ENCODE measurements around the gene GDF7. TPM values are rescaled to one million over a fixed set of nuclear protein-coding genes. Genes with fewer than 3 reads are reported as not detected.
A peak's percentile ranks its signal among the peaks of the same experiment; 100 is the strongest.

Gene GDF7
- total RNA-seq, 1 donor from 2014 or later, result under 0.01 TPM

GRCh38 chr2:20630967-20631366 lies 36.0 kb upstream of the GDF7 start:
- DNase-seq (ENCODE audit: low read depth) (no peak), FAIRE-seq (peak; percentile 18)
- Histone ChIP-seq H3K4me3 (ENCODE audit: low read depth, low read length) (no peak overlapping the region), H3K36me3 (ENCODE audit: control insufficient read depth, insufficient read depth, low read length) (peaks cover 4% of the 10 kb centered on the region), H3K27me3 (ENCODE audit: control insufficient read depth, insufficient read depth, low read length) (no peaks in the 10 kb centered on the region)
- no peak for TF ChIP-seq CTCF (IDR thresholded peaks at IDR 0.05; ENCODE audit: insufficient read depth, low read length, severe bottlenecking)

GRCh38 chr2:20631617-20632307 lies 35.2 kb upstream of the GDF7 start:
- DNase-seq (ENCODE audit: low read depth) (no peak), FAIRE-seq (peak; percentile 7)
- Histone ChIP-seq H3K4me3 (ENCODE audit: low read depth, low read length) (no peak overlapping the region), H3K27me3 (ENCODE audit: control insufficient read depth, insufficient read depth, low read length) (no peaks in the 10 kb centered on the region), H3K36me3 (ENCODE audit: control insufficient read depth, insufficient read depth, low read length) (peaks cover 4% of the 10 kb centered on the region)
- no peak for TF ChIP-seq CTCF (IDR thresholded peaks at IDR 0.05; ENCODE audit: insufficient read depth, low read length, severe bottlenecking)

GRCh38 chr2:20632446-20632990 lies 34.4 kb upstream of the GDF7 start:
- Histone ChIP-seq H3K4me3 (ENCODE audit: low read depth, low read length) (no peak overlapping the region), H3K36me3 (ENCODE audit: control insufficient read depth, insufficient read depth, low read length) (peaks cover 4% of the 10 kb centered on the region), H3K27me3 (ENCODE audit: control insufficient read depth, insufficient read depth, low read length) (no peaks in the 10 kb centered on the region)
- no peak for FAIRE-seq
- peak; percentile 70 for DNase-seq (ENCODE audit: low read depth)
- no peak for TF ChIP-seq CTCF (IDR thresholded peaks at IDR 0.05; ENCODE audit: insufficient read depth, low read length, severe bottlenecking)

- no peak overlapping the region for H3K4me3 ChIP-seq (ENCODE audit: low read depth, low read length)
- DNase-seq (ENCODE audit: low read depth) (no peak), FAIRE-seq (no peak)
- H3K27me3 ChIP-seq (ENCODE audit: control insufficient read depth, insufficient read depth, low read length), result no peaks in the 10 kb centered on the region
- H3K36me3 ChIP-seq (ENCODE audit: control insufficient read depth, insufficient read depth, low read length), result peaks cover 4% of the 10 kb centered on the region
- no peak for TF ChIP-seq CTCF (IDR thresholded peaks at IDR 0.05; ENCODE audit: insufficient read depth, low read length, severe bottlenecking)
These were observed 33.9 kb upstream of the GDF7 start for GRCh38 chr2:20633001-20633400.

- DNase-seq (ENCODE audit: low read depth), result peak; percentile 35
These were observed 33.0 kb upstream of the GDF7 start for GRCh38 chr2:20633794-20634506.

More at GRCh38 chr2:20633794-20634506, 33.0 kb upstream of the GDF7 start:
- peaks cover 4% of the 10 kb centered on the region for H3K36me3 ChIP-seq (ENCODE audit: control insufficient read depth, insufficient read depth, low read length)
- no peak for FAIRE-seq
- peak; percentile 19 for TF ChIP-seq CTCF (IDR thresholded peaks at IDR 0.05; ENCODE audit: insufficient read depth, low read length, severe bottlenecking)
- no peak overlapping the region for H3K4me3 ChIP-seq (ENCODE audit: low read depth, low read length)
- no peaks in the 10 kb centered on the region for H3K27me3 ChIP-seq (ENCODE audit: control insufficient read depth, insufficient read depth, low read length)
